Stimulated activated CD4-positive, alpha-beta T cell treated with anti-CD3 and anti-CD28 coated beads, Interleukin-1b, Interleukin-23, amount 100 ng/mL, for 4 hours (primary cell): ENCODE results near the gene NAALADL2.
"Not testable (repeated sequence)": the region's sequence is repeated elsewhere in the genome, so short reads cannot be mapped to it uniquely, and the experiment has no call there.

Experiments
- DNase-seq, 2 donors: peaks; one replicate each; pipeline ENCODE4 v3.0.0-alpha.2; 2020; ENCODE audit warnings: low read depth in 2 of 2

NAALADL2 gene

GRCh38 chr3:175357758-175358157 lies 498.6 kb downstream of the NAALADL2 start:
- DNase-seq, result no peak

DNA sequence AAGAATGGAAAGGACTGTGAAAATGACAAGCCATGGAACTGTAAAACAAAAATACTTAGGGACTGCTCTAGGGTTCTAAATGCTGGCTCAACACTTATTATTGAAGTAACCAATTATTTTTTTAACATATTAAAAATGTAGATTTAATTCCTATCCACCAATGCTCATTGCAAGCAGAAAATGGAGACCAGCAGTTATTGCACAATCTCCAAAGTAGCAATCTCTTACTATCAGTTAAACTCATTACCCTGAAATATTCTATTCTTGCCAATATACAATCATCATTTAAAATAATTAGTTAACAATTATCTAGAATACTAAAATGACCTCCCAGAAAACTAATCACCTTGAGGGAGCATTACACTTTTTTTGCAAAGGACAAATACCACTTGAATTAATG lies 499.8 kb downstream of the NAALADL2 start:
- DNase-seq, result no peak

- not testable (repeated sequence) for DNase-seq
Measured at GRCh38 chr3:175370426-175370825, 511.3 kb downstream of the NAALADL2 start.

DNA sequence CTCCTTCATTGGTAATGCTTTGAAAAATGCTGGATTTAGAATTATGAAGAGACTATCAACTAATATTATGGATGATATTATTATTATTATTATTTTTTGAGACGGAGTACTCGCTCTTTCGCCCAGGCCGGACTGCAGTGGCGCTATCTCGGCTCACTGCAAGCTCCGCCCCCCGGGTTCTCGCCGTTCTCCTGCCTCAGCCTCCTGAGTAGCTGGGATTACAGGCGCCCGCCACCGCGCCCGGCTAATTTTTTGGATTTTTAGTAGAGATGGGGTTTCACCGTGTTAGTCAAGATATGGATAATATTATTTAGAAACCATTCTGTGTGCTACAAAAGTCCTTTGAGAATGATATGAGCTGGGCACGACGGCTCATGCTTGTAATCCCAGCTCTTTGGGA lies 512.1 kb downstream of the NAALADL2 start:
- DNase-seq, result not testable (repeated sequence)

DNA sequence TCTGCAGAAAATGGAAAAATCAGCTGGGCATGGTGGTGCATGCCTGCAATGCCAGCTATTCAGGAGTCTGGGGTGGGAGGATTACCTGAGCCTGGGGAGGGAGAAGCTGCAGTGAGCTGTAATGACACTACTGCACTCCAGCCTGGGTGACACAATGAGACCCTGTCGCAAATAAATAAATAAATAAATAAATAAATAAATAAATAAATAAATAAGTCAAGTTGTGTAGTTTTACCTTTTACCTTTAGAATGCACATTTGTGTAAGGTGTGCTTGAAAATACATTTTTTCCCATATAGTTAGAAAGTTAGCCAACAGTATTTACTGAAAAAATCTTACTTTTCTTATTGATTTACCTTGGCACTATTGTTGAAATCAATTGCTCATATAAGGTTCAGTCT lies 515.6 kb downstream of the NAALADL2 start:
- no peak for DNase-seq

DNA sequence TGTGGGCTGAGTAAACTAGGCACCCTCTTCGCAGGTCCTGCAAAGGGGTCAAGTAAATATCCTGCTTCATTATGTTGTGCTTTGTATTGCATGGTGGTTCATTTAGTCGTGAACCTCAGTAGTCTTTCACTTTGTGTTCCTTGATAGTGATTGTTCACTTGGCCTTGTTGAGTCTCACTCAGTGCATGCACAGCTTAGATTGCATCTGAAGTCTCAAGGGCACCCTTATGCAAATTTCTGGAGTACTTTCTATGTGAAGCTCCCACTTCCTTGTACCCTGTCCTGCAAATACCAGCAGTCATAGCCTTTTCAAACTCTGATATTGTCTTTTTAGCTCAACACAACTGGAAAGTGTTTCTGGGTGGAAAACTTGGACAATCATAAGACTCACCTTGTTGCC lies 519.2 kb downstream of the NAALADL2 start:
- DNase-seq, result no peak

GRCh38 chr3:175381685-175382084 lies 522.6 kb downstream of the NAALADL2 start:
- DNase-seq, result no peak

DNA sequence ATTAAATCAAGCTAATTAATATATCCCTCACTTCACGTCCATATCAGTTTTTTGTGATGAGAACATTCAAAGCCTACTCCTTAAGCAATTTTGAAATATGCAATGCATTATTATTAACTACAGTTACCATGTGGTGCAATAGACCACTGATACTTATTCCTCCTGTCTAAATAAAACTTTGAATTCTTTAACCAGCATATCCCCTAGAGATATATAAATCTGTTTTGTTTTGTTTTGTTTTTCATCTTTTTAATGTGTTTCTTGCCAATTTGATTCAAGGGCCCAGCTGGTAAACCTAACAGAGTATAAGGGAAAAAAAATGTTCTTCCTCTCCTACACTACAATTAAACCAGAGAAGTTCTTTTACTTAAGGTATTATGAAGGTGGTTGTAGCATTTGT lies 524.2 kb downstream of the NAALADL2 start:
- DNase-seq, result no peak

GRCh38 chr3:175383813-175384212 lies 524.7 kb downstream of the NAALADL2 start:
- DNase-seq, result no peak

DNA sequence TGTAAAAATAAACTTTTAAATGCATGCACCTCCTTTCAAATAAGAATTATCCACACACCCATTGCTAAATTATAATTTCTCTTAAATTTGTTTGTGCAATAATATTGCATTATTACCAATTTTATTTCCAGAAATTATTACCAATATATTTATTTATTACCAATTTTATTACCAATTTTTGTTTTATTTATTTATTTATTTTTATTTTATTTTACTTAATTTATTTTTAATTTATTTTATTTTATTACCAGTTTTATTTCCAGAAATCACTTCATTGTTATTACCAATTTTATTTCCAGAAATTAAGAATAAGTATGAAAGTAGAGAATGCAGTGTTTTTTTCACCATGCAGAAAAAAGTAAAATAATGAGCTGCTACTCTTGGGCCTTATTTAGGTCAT lies 525.4 kb downstream of the NAALADL2 start:
- no peak for DNase-seq

GRCh38 chr3:175386630-175387029 lies 527.5 kb downstream of the NAALADL2 start:
- no peak for DNase-seq

- no peak for DNase-seq
Measured at GRCh38 chr3:175389560-175389959, 530.4 kb downstream of the NAALADL2 start.

DNA sequence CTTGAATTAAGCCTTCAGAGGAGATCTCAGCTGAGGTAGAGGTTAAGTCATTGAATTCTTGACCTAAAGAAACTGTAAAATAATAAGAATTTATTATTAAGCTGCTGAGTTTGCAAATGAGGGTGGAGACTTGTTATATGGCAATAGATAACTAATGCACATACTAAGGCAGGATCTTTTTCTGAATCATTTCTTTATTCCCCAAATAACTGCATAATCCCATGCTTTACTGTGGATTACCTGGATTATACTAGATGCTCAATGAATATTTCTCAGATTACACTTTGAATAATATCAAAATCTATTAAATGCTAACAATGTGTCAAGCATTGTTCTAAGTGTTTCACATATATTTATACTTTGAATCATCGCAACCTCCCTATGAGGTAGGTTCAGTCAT lies 532.5 kb downstream of the NAALADL2 start:
- no peak for DNase-seq

- no peak for DNase-seq
Measured at GRCh38 chr3:175392653-175393052, 533.5 kb downstream of the NAALADL2 start.

DNA sequence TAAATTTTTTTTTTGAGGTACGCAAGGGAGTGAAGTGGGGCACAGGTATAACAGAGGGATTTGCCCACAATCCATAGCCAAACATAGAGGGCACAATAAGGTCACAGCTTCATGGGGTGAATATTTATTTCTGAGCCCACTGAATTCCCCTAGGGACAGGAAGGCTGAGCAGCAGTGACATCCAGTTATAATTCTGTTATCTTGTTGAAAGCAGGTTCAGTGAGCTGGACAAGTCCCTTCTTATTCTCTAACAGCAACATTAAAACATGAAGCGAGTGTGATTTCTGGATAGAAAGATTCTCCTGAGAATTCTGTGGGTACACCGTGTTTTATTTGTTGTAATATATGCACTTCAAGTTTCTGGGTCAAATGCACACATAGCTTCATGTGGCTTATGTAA lies 538.2 kb downstream of the NAALADL2 start:
- DNase-seq, result no peak

GRCh38 chr3:175398676-175399075 lies 539.5 kb downstream of the NAALADL2 start:
- no peak for DNase-seq

- DNase-seq, result no peak
Measured at GRCh38 chr3:175399156-175399840, 540.2 kb downstream of the NAALADL2 start.

DNA sequence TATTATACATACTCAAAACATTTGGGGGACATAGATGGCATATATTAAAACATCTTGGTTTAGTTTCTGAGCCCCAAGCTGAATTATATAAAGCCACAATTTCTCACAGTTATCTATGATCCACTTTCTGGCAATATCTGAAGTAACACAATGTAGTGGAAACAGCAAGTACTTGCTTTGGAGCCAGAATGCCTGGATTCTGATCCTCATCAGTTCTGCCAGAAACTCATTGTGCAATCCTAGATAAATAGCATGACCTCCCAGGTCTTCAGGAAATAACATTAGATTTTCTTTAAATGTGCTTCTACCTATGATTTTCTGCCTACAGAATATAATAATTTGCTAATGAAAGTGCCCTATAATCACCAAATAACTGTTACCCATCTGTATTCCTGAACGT lies 544.9 kb downstream of the NAALADL2 start:
- DNase-seq, result no peak

DNA sequence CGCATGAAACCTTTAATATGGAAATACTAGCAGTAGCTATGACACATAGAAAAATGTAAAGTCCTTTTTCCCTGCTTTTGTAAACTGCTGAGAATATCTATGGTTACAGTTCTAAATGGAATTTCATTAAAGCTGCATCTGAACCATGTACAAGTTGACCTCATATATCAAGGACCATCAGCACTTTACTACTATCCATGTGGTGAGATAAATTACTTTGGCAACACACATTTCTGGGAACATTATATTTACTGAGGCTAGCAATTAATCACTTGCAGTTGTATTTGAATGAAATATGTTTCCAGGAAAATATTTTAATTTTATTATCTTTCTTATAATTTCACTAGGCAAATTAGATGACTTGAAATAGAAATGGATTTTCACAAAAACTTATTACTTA lies 545.5 kb downstream of the NAALADL2 start:
- no peak for DNase-seq

DNA sequence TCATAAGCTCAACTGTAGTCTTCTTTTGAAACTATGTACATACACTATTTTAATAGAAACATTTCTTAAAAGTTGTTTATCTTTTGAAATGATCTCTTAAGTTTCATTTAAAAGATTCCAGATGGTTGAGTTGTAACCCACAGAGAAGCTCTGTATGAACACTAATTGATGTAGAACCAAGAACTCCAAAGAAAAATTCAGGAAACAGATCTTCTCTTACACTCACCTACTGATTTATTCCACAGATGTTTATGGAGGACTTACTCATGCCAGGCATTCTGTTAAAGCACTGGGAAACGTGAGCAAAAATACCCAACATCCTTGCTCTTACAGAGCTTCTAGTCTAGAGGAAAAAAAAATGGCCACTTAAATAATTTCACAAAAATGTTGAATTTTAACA lies 551.1 kb downstream of the NAALADL2 start:
- DNase-seq, result no peak

GRCh38 chr3:175411405-175411804 lies 552.3 kb downstream of the NAALADL2 start:
- no peak for DNase-seq

DNA sequence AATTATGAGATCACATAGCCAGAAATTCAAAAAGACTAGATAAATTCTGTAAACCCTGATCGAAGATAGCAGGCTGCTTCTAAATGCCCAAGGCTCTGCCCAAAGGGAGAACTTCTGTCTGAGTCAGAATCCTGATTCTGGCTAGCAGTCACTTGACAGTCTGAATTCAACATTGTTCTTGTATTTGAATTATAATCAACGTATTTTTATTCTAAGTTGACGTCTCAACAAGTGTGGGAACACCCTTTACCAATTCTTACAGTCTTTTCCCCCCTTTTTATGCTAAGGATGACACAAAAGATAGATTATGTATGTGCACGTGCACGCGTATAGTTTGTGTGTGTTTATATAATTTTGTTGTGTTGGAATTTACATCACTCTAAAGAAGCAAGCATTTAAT lies 552.8 kb downstream of the NAALADL2 start:
- no peak for DNase-seq

DNA sequence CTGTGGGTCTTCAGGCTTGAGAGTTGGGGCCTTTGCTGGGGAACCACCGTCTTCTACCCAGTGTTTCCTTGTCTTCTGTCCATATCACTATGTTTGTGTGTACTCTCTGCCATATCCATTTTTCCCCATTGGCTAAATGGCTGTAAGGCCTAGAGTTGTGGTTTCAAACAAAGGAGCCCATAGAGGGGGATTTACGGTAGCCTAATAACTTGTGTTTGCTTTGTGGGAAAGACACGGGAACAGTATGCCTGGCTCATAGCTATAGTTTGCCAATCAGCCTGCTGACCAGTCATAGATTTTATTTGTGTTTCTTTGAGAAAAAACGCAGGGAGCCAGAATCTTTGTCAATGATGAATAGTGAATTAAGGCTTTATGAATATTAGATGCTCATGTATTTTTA lies 554.8 kb downstream of the NAALADL2 start:
- DNase-seq, result no peak

DNA sequence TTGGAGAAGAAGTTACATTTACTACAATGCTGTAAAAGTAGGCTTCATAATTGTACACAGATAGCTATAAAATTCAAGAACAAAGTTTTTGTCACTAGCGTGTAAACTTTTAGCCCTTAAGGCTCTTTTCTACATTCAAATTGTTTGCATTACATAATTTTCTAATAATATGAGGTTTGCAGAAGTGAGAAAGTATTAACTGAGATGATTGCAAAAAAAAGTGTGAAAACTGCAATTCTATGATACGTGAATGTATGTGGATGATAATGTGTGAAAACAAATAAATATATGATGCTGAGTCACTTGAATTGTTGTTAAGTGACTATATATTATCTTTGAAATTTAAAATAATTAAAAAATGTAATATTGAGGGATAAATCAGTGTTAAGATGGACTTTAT lies 557.5 kb downstream of the NAALADL2 start:
- no peak for DNase-seq
